Measurements from ENCODE around the gene UNKL.

Gene UNKL

DNA sequence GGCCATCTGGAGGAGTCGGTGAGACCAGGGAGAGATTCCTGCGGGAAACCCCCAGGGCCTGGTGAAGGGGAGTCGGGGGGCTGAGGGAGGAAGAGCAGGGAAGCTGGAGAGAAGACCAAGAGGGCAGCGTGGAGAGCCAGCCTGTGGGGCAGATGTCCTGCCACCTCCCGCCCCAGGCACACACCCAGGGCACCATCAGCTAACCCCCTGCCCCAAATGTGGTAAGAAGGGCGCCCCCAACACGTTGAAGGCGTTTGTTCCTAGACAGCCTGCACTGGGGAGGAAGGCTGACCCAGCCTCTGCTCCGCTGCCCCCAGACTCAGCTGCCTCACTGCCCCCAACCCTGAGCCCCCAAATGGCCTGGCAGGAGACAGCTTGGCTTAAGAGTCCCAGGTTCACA, 79.8 kb downstream of the UNKL start:
- TF ChIP-seq, protein P1, sequence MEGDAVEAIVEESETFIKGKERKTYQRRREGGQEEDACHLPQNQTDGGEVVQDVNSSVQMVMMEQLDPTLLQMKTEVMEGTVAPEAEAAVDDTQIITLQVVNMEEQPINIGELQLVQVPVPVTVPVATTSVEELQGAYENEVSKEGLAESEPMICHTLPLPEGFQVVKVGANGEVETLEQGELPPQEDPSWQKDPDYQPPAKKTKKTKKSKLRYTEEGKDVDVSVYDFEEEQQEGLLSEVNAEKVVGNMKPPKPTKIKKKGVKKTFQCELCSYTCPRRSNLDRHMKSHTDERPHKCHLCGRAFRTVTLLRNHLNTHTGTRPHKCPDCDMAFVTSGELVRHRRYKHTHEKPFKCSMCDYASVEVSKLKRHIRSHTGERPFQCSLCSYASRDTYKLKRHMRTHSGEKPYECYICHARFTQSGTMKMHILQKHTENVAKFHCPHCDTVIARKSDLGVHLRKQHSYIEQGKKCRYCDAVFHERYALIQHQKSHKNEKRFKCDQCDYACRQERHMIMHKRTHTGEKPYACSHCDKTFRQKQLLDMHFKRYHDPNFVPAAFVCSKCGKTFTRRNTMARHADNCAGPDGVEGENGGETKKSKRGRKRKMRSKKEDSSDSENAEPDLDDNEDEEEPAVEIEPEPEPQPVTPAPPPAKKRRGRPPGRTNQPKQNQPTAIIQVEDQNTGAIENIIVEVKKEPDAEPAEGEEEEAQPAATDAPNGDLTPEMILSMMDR (IDR thresholded peaks at IDR 0.05): no peak
- no peak for TF ChIP-seq ZFX (IDR thresholded peaks at IDR 0.05; ENCODE audit: borderline replicate concordance)
- no peak overlapping the region for H3K27ac ChIP-seq

DNA sequence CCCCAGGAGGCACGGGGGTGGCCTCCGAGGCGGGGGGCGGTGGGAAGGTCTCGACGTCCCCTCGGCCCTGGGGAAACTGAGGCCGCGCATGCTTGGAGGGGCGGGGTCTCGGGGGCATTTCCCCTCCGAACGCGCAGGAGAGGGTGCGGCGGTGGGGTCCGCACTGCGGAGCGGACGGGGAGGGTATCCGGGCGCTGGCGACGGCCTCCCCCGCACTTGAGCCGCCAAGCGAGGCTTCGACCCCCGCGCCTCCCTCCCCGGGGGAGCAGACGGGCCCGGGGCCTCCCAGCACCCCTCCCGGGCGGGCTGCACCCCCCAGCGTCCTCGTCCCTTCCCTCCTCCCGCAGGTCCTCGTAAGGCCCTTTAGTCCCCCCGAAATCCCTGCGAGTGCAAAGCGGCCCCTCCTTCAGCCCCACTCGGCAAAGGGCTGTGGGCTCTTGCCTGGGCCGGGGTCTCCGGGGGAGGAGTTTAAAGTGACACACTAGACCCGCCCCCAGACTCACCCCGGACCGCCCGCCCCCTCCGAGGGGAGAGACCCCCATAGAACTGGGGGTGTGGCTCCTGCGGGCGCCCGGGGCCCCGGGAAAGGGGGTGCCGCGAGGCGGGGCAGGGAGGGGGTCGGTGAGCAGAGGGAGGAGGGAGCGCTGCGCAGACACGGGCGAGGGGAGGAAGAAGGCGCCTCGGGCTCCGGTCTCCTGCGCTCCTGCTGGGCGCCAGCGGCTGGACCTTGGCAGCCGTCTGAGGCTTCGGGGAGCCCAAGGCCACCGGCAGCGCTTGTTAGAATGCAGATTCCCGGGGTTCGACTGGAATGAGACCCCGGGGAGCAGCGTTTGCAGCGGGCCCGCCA, 80.4 kb downstream of the UNKL start:
- no peak for TF ChIP-seq ZFX (IDR thresholded peaks at IDR 0.05; ENCODE audit: borderline replicate concordance)
- TF ChIP-seq, protein P1 (IDR thresholded peaks at IDR 0.05): no peak
- H3K27ac ChIP-seq: peak overlapping the region; percentile 83

DNA sequence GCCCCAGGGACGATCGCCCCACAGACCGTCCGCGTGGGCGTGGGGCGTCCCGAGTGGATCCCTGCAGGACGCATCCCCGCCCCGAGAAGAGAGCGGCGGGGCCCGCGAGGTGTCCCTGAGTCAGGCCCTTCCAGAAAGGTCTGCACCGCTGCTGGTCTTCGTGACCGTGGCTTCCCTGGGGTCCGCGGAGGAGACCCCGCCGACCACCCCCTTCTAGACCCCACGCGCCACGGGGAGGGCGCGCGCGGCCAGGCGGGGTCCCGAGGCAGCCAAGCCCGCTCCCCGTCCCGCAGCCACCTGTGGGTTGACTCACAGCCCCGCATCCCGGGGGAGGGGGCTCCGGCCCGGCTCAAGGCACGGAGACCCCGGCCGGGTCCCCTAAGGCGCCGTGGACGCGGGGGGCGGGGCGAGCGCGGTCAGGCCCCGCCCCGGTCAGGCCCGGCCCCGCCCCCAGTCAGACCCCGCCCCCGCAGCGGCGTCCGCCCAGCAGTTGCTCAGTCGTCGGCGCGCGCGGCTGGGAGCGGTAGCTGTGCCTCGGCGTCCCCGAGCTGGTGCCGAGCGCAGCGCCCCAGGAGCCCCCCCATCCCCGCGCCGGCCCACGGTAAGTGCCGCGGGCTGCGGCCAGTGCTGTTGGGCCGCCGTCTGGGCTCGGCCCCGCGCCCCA, 81.2 kb downstream of the UNKL start, which contains the start of gene BAIAP3:
BAIAP3 (plus strand) TSS at position 497 of the 664 bp plus-strand sequence. CDS start 4,905 bp downstream, outside the sequence.
- peak within 1 kb of the TSS; percentile 83 for H3K27ac ChIP-seq
- TF ChIP-seq, protein P1 (IDR thresholded peaks at IDR 0.05): no peak
- no peak for TF ChIP-seq ZFX (IDR thresholded peaks at IDR 0.05; ENCODE audit: borderline replicate concordance)

DNA sequence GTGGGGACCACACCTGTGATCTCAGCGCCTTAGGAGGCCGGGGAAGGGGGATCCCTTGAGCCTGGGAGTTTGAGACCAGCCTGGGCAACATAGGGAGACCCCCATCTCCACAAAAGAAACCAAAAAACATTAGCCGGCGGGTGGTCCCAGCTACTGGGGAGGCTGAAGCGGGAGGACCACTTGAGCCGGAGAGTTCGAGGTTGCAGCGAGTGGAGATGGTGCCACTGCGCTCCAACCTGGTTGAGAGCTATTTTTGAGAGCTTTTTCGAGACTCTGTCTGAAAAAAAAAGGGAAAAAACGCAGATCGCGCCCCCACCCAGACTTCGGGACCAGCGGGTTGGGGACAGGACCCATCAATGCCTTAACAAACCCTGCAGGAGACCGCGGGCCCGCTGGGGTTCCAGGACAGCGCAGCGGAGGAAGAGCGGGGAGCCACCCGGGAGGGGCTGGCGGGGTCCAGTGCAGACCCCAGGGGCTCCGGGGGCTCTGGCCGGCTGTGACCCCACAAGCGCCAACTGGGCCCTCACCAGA, 81.8 kb downstream of the UNKL start:
- TF ChIP-seq ZFX (IDR thresholded peaks at IDR 0.05; ENCODE audit: borderline replicate concordance): no peak
- TF ChIP-seq, protein P1 (IDR thresholded peaks at IDR 0.05): no peak
- H3K27ac ChIP-seq: peak overlapping the region; percentile 83

DNA sequence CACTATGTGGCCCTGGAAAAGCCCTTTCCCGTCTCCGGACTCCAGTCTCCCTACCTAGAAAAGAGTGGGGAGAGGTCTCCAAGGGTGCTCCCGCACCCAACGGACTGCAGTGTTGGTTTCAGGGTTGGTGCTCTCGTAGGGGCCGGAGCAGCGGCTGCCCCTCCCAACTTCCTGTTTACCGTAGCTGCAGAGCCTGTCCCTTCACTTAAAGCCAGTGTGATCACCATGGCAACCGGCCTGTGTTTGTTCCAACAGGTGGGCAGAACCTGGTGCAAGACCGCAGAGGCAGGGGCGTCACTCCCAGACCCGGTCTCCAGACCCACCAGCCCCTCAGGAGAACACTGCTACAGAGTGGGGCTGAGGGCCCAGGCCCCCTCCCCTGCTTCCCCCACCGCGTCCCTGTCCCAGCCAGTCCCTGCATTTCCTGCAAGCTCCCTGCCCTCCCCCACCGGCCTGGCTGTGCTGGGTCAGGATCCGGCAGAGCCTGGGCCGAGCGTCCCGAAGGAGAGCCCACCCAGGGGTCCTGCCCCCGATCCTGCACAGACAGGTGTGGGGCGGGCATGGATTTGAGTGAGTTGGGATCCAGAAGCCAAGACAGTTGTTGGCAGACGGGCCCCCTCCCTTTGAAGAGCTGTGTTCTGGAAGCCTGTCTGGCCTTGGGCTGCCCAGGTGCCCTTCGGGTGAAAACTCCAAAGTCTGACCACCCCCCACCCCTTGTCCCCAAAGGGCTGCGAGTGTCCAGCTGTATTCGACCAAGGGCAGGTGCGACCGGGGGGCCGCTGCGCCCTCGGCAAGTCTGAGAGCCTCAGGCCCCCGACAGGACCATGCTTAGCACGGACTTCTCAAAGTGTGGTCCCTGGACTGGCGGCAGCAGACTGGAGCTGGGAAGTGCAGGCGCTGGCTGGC, 82.5 kb downstream of the UNKL start:
- TF ChIP-seq, protein P1 (IDR thresholded peaks at IDR 0.05): no peak
- TF ChIP-seq ZFX (IDR thresholded peaks at IDR 0.05; ENCODE audit: borderline replicate concordance): no peak
- peak overlapping the region; percentile 83 for H3K27ac ChIP-seq

DNA sequence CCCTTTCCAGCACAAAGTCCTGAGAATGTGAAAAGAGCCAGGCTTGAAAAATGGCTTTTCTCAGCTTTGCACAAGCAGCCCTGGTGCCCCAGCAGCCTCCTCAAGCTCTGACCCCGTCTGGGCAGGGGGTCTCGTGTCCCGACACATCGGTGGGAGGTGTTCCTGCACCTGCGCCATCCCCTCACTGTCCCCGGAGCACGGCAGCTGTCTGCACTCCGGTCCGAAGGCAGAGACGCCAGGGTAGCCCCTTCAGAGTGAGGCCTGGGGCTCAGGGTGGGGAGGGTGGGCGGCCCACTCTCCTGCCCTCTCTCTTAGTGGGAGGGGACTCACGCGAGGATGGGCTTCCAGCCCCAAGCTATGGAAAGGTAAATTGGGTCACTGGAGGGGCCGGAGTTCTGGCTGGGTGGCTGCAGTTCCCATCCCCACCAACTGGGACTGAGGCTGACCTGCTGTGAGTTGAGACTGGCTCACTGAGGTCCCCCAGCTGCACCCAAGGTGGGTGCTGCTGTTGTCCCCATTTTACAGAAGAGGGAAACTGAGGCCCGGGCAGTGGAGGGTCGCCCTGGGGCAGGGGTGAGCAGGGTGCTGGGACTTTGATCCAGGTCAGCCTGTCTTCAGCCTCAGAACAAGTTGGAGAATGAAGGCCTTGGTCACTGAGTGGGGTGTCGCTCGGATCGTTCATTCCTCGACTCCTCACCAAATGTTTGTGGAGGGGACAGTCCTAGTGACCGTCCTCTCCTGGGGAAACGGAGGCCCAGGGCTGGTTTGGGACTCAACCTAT, 83.4 kb downstream of the UNKL start:
- no peak for TF ChIP-seq ZFX (IDR thresholded peaks at IDR 0.05; ENCODE audit: borderline replicate concordance)
- TF ChIP-seq, protein P1 (IDR thresholded peaks at IDR 0.05): peak; percentile 38; the same call in 1 of the 2 replicates
- peak overlapping the region; percentile 83 for H3K27ac ChIP-seq

All from 22Rv1 (cell line).